Activated T-cell treated with anti-CD3 and anti-CD28 coated beads for 24 hours (primary cell): Measurements from ENCODE around the gene MAN1A1.
"Not testable (repeated sequence)": the region's sequence is repeated elsewhere in the genome, so short reads cannot be mapped to it uniquely, and the experiment has no call there.

Source experiments
- DNase-seq: peaks from one replicate; pipeline ENCODE4 v3.0.0-alpha.2; 2020; ENCODE audit warnings: low read depth

MAN1A1 gene

DNA sequence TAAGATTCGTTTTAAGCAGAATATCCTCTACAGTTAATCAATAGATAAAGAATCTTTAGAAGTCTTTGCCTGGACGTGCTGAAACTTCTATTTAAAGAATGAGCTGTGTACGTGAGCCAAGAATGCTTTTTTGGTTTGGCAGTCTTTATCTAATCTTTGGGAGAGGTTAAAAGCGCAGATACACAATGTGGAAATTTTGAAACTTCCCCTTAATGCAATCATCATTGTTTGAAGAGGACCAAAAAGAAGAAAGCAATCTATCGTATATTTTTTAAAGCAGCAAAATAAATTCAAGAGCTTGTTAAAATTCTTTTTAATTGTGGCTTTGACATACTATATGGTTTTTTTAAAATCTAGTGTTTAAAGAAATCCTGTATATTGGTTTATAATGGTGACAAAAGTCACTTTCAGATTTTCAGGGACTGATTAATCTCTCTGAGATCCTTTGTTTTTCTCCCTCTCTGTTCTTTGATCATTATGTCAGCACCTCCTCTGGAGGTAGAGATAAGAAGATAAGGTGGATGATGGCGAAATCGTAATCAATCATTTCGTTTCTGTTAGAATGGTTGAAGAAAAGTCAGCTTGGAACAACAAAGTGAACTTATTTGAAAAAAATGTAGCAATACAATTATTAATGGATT is 179.0 kb downstream of the MAN1A1 start:
- no peak for DNase-seq

DNA sequence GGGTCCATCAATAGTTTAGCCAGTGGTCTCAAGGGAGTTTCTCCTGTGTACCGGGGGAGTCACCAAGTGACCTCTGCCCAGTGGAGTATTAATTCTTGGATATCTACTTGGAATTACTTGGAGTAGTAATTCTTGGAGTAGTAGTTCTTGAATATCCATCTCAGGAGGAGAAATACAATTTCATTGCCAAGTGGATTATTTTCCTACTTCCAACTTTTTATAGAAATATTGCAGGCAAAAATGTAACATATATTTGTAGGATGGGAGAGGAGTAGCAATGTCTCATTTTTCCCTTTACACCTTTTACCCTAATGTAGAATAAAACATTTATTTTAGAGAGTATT is 179.5 kb downstream of the MAN1A1 start:
- no peak for DNase-seq

DNA sequence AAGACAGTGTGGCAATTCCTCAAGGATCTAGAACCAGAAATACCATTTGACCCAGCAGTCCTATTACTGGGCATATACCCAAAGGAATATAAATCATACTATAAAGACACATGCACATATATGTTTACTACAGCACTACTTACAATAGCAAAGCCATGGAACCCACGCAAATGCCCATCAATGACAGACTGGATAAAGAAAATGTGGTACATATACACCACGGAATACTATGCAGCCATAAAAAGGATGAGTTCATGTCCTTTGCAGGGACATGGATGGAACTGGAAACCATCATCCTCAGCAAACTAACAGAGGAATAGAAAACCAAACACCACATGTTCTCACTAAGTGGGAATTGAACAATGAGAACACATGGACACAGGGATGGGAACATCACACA is 180.2 kb downstream of the MAN1A1 start:
- DNase-seq = not testable (repeated sequence)

DNA sequence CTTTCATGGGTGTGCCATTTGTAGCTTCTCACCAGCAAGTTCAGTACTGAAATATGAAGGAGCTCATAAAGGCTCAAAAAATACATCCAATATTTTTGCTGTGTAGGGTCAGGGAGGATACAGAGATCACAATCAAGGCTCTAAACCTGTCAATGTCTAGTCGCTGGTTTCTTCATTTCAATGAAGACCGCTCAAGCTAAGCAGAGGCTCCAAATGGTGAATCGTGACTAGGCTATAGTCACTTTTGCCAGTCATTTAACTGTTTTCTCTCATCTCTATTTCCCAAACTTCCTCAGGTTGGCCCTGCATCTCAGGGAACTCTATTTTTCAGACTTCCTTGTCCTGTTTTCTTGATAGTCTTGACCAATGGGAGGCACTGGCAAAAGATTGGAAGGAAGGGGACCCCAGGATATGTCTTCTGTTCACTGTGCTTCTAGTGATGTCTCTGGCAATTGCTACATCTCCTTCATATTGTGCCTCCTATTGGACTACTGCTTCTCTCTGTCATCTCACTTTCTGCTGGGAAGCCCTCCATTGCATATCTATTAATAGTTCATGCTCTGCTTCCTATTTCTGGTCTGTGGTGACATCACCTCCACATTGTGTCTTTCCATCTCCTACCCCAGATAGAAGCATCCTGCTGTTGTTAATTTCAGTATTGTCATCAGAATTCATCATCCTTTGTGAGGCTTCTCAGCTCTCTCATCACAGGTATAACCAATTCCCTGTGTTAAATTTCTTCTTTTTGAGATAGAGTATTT is 183.4 kb downstream of the MAN1A1 start:
- DNase-seq = no peak

DNA sequence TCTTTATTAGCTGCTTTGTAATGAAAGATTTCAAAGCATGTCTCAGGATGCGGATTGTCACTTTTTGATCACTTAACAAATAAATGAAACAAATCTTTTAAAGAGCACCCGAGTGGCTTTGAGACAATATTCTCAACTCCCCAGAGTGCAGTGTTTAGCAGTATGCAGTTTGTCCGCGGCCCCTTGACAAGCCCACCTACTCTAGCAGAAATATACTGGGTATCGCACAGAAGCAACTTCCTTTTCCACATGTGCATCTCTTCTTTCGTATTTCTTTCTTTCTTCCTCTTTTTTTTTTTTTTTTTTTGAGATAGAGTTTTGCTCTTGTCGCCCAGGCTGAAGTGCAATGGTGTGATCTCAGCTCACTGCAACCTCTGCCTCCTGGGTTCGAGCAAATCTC is 186.6 kb downstream of the MAN1A1 start:
- DNase-seq = no peak

DNA sequence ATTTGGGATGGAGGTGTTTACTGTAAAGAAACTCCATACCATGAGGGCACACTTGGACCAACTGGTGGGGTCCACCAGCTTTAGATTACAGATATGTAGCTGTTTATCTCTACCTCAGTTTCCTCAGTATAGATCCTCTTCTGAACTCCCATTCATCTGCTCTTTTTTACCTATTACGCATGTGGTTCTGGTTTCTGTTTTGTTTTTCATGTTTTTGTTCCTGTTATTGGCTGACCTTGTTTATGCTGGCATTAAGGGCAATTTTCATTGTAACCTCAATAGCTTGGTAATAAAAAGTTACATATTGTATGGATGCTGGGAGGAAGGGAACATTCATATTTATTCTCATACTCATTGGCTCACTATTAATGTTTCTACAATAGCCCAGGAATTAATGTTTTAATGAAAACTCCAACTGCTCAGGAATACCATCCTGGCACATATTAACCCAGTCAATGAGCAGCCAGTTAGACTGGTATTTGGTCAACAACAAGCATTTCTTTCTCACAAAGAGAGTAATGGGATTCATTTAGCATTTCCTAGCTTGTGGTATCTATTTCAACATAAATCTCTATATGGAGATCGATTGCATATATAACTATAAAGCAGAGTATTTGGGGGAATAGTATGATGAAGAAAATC is 187.3 kb downstream of the MAN1A1 start:
- no peak for DNase-seq

DNA sequence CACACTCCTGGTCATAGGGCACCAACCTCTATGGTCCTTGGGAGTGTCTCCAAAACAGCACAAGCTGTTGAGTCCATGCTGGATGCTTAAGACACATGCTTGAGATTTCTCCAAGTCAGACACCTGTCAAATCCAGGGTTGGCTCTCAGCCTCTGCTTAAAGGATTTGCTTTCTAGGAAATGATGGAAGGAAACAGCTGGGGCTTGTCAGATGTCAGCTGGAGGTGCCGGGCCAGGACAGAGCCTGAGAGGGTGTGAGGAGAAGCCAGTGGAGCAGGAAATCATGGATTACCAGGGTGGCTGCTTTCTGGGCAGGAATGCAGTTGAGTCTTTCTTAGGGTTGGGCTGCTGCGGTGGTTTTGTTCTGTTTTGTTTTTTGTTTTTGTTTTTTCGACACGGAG is 188.1 kb downstream of the MAN1A1 start:
- no peak for DNase-seq

DNA sequence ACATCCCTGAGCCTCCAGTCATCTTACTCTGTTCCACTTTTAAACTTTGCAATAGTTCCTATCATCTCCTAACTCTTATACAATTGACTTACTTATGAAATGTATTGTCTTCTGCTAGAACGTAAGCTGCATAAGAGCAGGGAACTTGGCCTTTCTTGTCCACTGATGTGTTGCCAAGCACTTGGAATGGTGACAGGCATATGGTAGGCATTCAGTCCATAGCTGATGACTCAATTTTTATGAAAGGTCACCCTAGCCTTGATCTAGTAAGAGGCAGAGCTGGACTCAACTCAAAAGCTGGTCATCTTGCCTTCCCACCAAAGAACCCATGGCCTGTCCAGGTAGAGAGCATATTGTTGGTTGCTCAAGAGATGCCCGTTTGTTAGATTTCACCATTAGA is 188.7 kb downstream of the MAN1A1 start:
- DNase-seq = no peak

DNA sequence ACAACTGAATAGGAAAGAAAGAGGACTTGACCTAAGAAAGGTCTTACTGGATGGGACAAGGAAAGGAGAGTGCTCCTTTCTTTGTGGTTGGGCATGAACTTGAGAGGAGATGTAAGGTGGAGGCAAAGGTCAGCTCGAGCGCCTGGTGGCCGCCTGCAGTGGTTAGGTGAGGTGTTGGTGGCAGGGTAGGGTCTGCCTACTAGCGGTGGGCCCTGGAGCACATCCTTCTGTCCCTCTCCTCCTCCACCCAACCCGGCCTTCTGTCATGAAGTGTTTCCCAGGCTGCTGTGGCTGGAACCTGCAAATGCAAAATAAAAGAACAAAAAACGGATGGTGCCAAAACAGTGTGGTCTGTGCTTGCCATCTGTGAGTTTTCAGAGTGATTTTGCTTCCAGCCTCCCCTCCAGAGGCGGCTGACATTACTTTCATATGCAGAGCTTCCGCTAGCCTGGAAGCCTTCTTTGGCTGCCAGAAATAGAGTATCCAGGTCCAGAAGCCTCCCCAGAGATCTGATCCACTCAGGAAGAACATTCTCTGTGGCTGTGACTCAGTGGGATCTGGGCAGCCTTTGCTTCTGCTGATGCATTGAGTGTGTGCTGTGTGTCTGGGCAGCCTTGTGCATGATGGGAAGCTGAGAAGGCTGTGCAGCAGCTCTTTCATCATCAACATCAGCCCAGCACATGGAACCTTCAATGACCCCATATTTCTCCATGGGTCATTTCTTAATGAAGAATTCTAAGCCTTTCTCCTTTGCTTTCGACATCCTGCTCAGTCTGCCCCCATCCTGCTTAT is 191.3 kb downstream of the MAN1A1 start:
- no peak for DNase-seq

DNA sequence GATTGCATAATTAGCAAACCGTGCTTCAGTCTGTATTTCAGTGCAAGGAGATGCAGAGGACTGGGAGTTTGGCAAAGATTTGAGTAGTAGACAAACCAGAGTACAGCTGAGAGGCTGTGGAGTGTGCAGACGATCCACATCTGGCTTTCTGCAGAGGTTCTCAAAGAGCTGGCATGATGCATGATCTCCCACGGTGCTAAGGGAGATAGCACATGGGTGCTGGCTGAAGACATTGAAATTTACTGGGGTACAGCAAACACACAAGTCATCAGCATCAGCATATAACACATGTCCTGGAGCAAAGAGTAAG is 192.1 kb downstream of the MAN1A1 start:
- no peak for DNase-seq

DNA sequence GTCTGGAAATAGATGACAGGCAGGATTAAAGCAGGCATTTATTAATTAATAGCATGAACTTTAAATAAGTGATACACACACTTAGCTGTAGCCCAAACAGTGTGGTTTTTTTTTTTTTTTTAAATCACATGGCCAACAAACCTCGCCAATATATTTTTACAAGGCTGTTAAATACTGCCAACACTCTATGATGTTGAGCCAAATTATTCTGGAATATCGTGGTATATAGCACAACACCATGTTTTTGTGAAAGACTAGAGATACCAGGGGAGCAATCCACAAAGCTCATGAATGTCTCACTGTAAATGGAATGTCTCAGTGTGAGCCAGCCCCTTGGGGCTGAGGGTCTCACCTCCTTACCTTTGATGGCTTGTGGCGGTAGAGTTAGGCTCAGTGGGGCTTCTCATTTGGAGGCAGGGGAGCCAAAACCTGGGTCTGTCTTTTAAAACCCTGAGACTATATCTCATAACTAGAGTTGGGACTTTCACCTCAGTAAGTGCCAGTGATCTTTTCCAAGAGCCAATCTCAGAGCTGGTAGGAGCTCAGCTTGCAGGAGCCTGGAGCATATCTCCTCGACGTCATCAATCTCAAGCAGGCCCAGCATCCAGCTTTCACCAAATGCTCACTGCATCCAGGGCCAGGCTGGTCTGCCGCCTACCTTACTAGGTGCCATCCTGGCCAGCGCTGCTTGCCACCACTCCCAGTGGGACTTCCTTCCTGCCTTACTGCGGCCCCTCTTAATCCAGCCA is 192.6 kb downstream of the MAN1A1 start:
- no peak for DNase-seq

DNA sequence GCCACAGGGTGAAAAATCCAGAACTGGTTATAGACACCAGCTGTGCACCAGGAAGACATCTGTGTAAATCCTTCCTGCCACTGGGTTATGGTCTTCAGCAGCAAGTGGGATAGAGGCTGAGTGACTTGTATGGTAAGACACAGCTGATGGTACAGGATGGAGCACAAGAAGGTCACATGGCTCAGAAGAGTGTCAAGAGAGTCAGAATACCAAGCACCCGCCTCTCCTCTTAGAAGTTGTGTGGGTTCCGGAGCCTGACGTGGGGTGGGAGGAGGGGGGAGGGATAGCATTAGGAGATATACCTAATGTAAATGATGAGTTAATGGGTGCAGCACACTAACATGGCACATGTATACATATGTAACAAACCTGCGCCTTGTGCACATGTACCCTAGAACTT is 193.5 kb downstream of the MAN1A1 start:
- not testable (repeated sequence) for DNase-seq

DNA sequence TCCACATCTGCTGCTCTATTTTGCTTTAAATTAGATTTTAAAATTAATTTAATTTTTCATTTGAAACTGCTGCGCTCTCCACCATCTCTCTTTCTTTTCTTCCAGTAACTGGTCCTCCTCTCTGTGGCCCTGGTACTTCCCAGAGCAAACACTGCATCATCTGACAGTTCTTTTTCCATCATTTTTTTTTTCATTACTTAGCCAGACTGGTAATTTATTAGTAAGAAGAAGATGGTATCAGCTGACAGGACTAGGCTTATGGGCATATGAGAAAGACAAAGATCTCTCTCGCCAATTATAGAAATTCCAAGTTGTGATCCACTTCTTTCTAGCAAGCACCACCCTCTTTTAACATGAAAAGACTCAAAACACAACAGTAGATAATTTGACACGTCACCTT is 197.4 kb downstream of the MAN1A1 start:
- no peak for DNase-seq

DNA sequence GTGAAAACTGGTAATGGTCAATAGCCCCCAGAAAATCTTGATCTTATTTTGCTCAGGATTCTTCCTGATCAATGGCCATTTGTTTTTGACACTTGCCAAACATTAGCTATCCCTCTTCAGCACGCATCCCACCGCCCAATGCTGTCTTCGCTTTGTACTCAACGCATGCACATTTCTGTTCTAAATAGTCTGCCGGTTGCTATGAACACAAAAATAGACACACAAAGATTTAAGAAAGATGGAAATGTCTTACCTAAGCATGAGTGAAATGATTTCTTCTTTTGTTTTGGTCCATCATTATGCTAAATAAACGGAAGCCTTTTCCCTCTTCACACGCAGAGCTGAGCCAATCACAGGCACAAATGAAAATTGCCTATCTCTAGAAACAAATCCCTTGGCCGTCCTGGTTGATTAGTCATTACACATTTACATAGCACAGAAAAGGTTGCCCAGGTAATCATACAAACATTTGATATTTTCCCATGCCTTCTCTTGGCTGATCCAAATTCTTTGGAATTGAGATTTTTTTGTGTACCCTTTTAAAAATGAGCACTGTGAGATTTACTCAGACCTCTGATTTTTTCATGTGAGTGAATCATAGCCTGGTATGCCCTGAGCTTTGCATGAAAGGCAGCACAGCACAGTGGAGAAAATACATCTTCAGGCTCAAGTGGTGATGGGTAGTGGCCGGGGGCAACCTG is 200.6 kb downstream of the MAN1A1 start:
- no peak for DNase-seq

DNA sequence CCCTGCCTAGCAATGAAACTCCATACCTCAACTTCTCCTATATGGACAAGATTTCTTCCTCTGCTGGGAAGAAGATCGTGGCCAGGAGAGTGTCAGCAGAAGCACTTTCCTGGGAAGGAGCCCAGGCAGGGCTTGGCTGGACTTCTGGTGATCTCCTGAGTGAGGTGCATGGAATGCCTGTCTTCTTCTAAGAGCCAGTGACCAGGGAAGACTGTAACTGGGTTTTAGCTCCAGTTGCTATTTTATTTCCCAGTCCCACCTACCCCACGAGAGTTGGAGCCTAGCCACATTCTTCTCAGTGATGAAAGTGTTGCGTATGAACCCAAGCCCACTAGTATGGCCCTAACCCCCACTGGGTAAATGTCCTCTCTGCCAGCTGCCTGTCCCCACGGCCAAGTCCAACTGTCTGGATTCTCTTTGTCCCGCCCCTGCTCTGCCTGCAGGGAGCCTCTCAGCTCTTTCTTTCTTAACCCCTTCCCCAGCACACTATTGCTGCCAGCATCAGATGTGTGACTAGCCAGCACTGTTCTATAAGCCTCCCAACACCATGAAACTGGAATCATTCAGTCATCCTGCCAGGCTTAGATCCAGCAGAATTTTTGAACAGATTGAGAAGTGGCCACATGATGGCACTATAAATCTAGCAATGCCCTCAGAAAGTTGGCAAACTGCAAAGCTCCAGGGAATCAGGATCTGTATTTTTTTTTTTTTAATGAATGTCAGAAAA is 201.3 kb downstream of the MAN1A1 start:
- DNase-seq = no peak

DNA sequence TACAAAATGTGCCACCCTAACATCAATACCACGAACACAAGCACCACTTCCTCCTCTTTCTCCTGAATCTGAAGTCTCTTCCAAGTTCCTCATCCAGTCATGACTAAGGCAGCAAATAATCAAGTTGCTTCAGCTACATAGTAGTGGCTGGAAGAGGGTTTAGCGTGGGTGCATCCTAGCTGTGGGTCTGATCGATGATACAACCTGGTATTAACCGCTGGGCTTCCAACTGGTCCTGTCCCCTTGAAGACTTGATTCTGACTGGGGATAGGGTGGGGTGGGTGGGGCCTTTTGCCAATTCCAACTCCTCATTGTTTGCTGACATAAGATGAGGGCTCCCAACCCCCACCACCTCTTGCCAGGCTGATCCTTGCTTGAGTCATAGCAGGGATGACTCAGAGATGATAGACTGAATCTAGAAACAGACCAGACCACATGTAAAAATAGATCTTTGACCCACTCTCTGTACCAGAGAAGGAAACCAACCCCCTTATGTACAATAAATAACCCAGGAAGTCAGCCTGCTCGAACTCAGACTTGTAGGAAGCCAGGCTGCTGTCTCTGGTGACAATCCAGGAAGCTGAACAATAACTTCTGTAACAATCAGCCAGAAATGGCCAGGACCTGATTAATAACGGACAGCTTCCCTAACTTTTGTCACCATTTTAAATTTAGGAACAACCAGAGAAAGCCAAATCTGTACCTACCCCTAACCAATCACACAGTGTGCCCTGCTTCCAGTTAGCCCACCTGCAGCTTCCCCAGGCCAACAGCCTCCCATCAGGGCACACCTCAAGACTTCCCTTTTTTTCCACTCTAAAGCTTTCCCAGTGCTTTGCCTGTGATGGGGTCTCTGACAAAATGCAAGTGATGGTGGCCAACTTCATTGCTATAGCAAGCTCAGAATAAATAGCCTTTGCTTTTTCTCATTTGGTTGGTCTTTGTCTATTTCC is 202.2 kb downstream of the MAN1A1 start:
- DNase-seq = peak; percentile 61

DNA sequence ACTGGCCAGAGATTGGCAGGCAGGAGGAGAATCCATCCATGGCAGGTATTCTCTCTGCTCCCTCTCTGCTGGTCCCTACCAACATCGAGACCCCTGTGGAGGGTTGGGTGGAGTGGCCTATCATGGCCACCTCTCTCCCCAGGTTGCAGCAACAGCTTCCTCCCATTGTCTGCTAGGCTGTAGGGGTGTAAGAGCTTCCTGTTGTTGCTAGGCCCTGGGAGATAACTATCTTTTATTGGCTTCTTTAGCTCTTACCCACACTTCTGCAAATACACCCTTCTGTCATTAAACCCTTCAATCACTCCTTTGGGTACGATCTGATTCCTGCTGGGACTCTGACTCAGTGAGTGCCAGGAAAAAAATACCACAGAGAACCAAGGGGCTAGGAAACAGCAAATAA is 204.4 kb downstream of the MAN1A1 start:
- DNase-seq = no peak

DNA sequence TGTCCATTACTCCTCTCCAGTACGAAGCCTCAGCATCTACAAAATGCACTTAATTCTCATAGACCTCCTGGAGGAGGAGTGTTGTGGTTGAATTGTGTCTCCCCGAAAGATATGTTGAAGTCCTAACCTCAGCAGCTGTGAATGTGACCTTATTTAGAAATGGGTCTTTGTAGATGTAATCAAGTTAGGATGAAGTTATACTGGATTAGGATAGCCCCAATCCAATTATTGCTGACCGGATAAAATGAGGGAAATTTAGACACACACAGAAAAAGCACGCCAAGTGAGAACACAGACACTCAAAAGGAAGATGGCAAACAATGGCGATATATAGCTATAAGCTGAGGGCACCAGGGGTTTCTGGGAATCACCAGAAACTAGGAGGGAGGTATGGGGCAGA is 206.9 kb downstream of the MAN1A1 start:
- no peak for DNase-seq

DNA sequence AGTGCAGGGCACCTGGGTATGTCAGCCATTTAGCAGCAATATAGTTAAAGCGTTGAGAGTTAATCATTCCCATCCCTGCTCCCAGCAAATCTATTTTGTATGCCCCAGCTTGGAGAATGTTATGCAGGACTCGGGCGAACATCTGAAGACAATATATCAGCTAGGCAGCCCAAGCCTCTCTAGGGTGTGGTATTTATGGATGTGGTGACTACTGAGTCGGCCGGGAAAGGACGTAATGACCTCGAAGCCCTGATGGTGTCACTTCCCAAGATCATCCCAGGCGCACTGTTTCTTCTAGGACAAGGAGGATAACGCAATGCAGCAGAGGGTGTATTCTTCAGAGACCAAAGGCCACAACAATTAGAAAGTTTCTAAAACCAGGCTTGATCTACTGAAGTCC is 207.5 kb downstream of the MAN1A1 start:
- no peak for DNase-seq
